ENCODE results near the gene HDAC9.

DNA sequence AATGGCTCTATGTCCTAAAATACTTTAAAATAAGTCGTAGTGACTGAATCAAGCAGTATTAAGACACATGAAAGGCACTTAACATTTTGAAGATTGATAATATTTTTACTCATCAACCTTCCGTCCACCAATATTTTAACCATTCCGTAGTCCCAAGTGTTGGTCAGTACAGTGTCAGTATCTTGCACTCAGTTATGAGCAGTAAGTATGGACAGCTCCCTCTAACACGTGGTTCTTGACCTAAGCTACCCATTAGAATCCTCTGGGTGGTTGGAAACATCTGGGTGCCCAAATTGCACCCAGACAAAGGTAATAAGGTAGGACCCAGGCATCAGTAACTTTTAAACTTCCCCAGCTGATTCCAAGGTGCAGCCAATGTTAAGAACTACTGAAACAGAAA lies 260.2 kb downstream of the HDAC9 start:
- TF ChIP-seq EZH2 (IDR thresholded peaks at IDR 0.05) (no peak), POLR2AphosphoS5 (IDR thresholded peaks at IDR 0.05; ENCODE audit: borderline replicate concordance, low read depth, low read length) (no peak), FOXP2 (optimal IDR thresholded peaks at IDR 0.05; ENCODE audit: control extremely low read depth, extremely low read length, insufficient read depth) (no peak)

Data from SK-N-MC (cell line).